HG02571 (cell line): ENCODE data around the gene HBQ1.
"Not testable (repeated sequence)": the region's sequence is repeated elsewhere in the genome, so short reads cannot be mapped to it uniquely, and the experiment has no call there.

ENCODE experiments used
- ATAC-seq: cut with Tn5 transposase; IDR thresholded peaks from one replicate; pipeline ENCODE4 v1.9.1; 2021; ENCODE audit warnings: mild to moderate bottlenecking, moderate library complexity; ENCODE audit not compliant: unreplicated experiment

Gene HBQ1

GRCh38 chr16:180101-180675, at the start of gene HBQ1:
Gene HBQ1, plus strand, starts transcription at chr16:180459. Its CDS starts 28 bp downstream, at chr16:180487.
- ATAC-seq = no peak

DNA sequence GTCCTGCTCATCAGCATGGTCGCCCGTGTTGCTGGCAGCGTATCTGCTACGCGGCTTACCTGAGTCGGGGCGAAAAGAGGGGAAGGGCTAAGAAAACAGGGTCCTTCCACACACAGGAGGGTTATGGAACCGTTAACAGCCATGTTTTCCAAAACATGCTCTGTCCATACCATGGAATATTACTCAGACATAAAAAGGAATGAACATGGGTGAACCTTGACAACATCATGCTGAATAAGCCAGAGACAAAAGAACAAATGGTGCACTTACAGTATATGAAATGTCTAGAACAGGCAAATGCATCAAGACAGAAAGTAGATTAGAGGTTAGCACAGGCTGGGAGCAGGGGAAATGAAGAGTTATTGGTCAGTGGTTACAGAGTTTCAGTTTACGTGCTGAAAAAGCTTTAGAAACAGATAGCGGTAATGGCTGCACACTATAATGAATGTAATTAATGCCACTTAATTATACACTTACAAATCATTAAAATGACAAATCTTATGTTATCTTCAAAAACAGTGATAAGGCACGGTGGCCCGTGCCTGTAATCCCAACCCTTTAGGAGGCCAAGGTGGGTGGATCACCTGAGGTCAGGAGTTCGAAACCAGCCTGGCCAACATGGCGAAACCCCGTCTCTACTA, 49.6 kb upstream of the HBQ1 start:
- no peak for ATAC-seq

DNA sequence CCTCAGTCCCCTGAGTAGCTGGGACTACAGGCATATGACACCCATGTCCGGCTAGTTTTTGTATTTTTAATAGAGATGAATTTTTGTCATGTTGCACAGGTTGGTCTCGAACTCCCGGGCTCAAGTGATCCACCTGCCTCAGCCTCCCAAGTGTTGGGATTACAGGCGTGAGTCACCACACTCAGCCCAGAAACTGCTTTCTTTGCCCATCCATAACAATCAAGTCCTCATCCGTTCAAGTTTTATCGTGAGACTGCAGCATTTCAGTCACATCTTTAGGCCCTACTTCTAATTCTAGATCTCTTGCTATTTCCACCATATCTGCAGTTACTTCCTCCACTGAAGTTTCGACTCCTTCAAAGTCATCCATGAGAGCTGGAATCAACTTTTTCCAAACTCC, 48.1 kb upstream of the HBQ1 start:
- no peak for ATAC-seq

DNA sequence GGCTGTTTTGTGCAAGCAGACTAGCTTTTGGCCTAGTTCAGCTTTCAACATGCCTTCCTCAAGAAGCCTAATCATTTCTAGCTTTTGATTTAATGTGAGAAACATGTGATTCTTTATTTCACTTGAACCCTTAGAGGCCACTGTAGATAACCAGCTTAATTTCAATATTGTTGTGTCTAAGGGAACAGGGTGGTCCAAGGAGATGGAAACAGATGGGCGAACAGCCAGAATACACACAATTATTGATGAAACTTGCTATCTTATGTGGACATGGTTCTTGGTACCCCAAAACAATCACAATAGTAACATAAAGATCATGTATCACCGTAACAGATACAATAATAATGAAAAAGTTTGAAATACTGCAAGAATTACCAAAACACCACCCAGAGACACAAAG, 46.5 kb upstream of the HBQ1 start:
- ATAC-seq = no peak

- ATAC-seq = no peak
Observed at GRCh38 chr16:138049-138417, 42.2 kb upstream of the HBQ1 start.

GRCh38 chr16:140175-140857, 39.9 kb upstream of the HBQ1 start:
- ATAC-seq = no peak

DNA sequence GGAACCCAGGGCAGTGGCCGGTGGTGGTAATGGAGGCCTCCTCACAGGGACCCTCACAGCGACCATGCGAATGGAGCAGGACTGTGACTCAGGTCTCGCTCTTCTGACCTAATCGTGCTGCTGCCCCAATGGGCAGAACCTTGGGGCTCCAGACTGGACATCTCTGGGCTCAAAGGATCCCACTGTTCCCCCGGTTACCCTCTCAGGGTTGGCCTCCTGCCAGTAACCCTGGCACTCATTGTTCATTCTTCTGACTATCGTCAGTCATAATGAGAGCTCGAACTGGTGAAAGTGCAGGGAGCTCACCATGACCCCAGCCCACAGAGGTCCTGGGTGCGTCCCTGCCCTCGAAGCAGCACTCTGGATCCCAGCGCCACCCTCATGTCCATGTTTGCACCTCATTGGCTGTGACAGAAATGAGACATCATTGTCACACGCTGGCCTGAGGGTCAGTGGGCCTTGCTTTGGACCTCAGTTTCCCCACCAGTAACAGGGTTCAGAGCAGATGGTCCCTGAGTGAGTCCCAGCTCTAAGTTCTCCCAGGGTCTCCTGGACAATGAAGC, 37.8 kb upstream of the HBQ1 start:
- no peak for ATAC-seq

- ATAC-seq = no peak
Observed at GRCh38 chr16:143047-143446, 37.2 kb upstream of the HBQ1 start.

DNA sequence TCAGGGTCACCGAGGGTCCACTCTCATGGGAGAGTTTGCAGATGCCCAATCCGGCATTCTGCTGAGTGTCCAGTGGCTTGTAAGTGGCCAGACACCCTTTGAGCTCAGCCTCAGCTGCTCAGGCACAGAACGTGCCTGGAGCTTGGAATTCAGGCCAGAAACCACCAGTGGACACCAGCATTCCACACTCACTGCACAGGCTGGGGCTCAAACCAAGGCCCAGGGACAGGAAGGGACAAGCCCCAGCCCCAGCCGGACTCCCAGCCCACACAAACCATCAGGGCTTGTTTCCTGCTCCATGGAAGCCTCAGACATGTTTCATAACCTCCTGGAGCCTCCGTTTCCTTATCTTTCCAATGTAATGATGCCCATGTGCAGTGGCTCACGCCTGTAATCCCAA, 36.8 kb upstream of the HBQ1 start:
- ATAC-seq = no peak

DNA sequence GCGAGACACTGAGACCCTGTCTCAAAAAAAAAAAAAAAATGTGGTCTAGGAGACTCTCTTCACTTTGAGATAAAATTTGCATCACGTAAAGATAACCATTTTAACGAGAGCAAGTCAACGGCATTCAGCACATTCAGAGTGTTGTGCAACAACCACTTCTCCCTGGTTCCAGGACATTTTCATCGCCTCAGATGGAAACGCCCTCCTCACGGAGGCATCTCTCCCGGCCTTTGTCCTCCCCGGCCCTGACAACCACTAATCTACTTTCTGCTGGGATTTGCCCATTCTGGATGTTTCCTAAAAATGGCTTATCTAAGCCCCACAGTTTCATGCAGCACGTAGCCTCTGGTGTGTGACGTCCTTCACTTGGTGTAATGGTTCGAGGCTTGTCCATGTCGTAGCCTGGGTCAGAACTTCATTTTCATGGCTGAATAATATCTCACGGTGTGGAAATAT, 35.4 kb upstream of the HBQ1 start:
- ATAC-seq = no peak

GRCh38 chr16:146646-147045, 33.6 kb upstream of the HBQ1 start:
- ATAC-seq = no peak

DNA sequence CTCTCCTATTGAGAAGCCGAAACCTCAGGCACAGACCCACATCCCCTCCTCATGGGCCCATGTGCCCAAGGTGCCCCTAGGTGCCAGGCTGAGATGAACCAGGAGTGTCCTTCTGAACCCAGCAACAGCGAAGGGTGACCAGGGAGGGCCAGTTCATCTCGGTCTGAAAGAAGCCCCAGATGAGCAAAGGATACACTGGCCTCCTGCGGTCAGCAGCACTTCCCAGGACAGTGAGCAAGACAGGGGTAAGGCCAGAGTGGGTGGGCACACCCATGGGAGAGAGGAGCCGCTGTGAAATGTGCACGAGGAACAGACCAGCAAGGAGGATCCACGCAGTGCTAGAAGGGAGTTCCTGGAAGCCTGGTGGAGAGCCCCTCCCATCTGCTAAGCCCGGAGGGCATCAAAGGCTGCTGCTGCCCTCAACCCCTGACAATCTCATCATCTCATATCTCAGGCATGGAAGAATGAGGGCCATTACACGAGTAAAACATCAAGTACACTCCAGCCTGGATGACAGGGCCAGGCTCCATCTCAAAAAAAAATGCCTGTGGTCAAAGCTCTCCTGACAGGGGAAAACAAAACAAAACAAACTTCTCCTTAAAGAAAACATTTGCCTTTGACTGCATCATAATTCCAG, 31.1 kb upstream of the HBQ1 start:
- ATAC-seq = no peak

DNA sequence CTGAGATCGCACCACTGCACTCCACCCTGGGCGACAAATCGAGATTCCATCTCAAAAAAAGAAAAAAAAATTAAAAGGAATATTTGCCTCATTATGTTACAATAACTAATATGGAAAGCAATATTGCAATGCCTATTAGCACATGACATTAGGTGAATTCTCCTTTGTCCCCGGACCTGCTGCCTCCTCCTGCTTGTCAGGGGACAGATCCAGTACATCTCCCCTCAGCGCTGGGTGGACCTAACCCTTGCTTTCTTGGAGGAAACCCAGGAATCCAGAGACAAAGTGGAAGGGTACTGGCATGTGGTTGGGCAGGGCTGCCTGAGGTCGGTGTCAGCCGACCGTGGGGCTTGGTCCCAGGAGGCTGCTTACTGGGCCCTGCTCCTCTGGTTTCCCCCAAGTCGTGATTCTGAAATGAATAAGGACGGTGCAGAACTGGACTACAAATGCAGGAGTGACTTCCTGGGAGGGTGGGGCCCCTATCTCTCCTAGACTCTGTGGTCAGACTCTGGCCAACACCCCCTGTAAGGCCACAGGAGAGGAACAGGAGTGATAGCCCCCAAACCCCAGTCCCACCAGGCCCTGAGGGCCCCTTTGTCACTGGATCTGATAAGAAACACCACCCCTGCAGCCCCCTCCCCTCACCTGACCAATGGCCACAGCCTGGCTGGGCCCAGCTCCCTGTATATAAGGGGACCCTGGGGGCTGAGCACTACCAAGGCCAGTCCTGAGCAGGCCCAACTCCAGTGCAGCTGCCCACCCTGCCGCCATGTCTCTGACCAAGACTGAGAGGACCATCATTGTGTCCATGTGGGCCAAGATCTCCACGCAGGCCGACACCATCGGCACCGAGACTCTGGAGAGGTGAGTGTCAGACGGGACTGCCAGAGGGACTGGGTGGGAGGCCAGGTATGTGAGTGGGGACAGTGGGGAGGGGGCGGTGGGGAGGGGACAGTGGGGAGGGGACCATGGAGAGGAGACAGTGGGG, 27.8 kb upstream of the HBQ1 start, which contains the start of gene HBZ:
HBZ (plus strand) TSS at position 504 of the 988 bp plus-strand sequence; CDS start at position 770, 266 bp downstream.
- ATAC-seq = no peak

DNA sequence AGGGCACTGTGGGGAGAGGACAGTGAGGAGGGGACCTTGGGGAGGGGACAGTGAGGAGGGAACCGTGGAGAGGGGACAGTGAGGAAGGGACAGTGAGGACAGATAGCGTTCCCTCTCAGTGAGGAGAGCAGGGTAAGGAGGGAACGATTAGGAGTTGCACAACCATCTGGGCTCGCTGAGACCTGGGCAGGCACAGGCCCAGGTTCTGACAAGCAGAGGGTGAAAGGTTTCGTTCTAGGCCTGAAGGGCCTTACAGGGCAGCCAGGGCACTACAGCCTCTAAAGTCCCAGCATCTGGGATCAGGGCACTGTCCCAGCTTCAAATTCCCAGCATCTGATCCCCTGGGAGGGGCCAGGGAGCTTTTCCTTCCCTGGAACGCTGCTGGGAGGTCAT, 27.1 kb upstream of the HBQ1 start:
- ATAC-seq = not testable (repeated sequence)

DNA sequence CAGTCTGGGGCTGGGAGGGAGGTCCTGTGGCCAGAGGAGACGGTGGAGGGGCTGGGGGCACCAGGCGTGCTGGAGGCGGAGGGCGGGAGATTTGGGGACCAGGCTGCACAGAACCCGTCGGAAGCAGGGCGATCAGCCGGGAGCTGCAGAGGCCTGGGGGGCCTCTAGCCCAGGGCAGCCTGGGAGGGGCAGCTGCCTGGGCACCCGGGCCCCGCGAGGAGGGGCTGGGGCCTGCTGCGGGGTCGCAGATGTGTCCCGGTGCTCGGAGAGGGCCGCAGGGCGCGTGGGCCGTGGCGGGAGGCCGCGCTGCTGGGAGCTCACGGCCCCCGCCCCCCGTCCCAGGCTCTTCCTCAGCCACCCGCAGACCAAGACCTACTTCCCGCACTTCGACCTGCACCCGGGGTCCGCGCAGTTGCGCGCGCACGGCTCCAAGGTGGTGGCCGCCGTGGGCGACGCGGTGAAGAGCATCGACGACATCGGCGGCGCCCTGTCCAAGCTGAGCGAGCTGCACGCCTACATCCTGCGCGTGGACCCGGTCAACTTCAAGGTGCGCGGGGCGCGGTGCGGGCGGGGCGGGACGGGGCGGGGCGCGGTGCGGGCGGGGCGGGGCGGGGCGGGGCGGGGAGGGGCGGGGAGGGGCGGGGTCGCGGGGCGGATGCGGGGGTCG, 26.6 kb upstream of the HBQ1 start:
- ATAC-seq = not testable (repeated sequence)

DNA sequence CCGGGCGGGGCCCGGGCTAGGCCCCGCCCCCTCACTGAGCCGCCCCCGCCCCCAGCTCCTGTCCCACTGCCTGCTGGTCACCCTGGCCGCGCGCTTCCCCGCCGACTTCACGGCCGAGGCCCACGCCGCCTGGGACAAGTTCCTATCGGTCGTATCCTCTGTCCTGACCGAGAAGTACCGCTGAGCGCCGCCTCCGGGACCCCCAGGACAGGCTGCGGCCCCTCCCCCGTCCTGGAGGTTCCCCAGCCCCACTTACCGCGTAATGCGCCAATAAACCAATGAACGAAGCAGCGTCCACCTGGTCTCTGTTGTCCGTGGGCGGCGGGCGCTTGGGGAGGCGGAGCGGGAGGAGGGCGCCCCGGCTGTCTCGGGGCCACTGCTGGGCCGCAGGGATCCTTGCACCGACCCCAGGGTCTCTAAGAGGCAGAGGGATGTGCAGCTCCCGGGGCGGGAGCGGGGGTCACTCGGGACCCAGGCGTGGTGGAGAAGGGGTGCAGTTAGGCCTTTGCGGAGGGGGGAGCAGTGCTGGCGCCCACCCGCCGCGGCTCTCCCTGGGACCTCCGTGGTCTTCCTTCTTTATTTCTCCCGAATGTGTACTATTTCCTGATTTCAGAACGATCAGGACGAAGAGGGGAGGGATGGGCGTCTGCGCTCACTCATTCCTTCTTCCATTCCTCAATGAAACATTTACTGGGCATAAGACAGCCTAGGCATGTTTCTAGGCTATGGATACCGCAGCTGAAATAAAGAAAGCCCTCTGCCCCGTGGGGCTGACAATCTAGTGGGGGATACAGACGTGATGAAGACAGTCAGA, 25.8 kb upstream of the HBQ1 start:
- no peak for ATAC-seq

DNA sequence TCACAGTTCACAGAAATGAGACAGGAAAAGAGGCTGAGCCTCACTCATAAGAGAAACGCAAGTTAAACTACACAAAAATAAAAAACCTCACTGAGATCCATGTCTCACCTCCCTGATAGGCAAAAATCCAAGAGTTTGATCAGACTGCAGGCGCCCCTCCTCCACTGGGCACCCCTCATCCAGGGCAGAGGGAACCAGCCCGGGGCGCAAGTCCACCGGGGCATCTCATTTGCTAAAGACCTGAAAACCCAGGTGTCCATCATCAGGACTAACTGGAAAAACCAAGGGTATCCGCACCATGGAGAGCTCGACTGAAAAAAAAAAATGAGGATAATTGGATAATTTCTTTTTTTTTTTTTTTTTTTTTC, 25.2 kb upstream of the HBQ1 start:
- no peak for ATAC-seq

GRCh38 chr16:159136-159849, 21.0 kb upstream of the HBQ1 start:
- no peak for ATAC-seq
